HCT116 (cell line): ENCODE measurements around the gene ZNF584. TPM values are rescaled to one million over a fixed set of nuclear protein-coding genes. Genes with fewer than 3 reads are reported as not detected.

Source experiments
- ATAC-seq: fragments of 200-7000 bp; cut with Tn5 transposase; 2 replicates; pipeline ENCODE4 v1.9.1; 2020; ENCODE audit warnings: mild to moderate bottlenecking, moderate library complexity
- BruUV-seq: library from RNA; stranded (reverse); fragments of 400-500 nt; replicated peaks from 2 replicates; lab custom pipeline; 2021; lab: Mats Ljungman, UMichigan
- CTCF ChIA-PET: fragments of 300-600 bp; sonication (Branson Sonifier 250); formaldehyde crosslinking; loops from one replicate; lab custom pipeline; 2021; ENCODE audit warnings: antibody characterized with exemption; lab: Charles Lee
- POLR2A ChIA-PET: fragments of 300-600, 350-600 bp; sonication (Branson Sonifier 250); formaldehyde crosslinking; loops from one replicate; lab custom pipeline; 2021; ENCODE audit warnings: antibody characterized with exemption; lab: Charles Lee
- RAD21 ChIA-PET, 2 experiments: fragments of 300-600 bp; sonication (Branson Sonifier 250); formaldehyde crosslinking; loops; one replicate each; lab custom pipeline; 2023; ENCODE audit warnings: low total read pairs in 2 of 2; ENCODE audit not compliant: uncharacterized antibody in 2 of 2, unreplicated experiment in 2 of 2, low non-redundant PET in 1 of 2; lab: Charles Lee
- DNase-seq: peaks from one replicate; pipeline ENCODE4 v3.0.0-alpha.2; 2010; ENCODE audit warnings: low read depth, low spot score
- H2AFZ ChIP-seq: fragments of 200-600 bp; shearing (Covaris generic), sonication (generic); 2 replicates; pipeline ENCODE4 v1.6.1; 2017; ENCODE audit warnings: low read depth, mixed run types, mixed read lengths, antibody characterized with exemption, low read length; ENCODE audit not compliant: poor library complexity, severe bottlenecking
- H3K27ac ChIP-seq: 2 replicates; pipeline ENCODE4 v1.5.1; 2012; ENCODE audit warnings: low read depth, low read length
- H3K27me3 ChIP-seq: fragments of 200-600 bp; sonication (generic); 2 replicates; pipeline ENCODE4 v1.6.1; 2016; ENCODE audit warnings: mixed run types, low read length, mixed read lengths; ENCODE audit not compliant: insufficient read depth
- H3K36me3 ChIP-seq, 2 experiments: fragments of 200-500 bp in 1 of 2; fragments of 200-600 bp in 1 of 2; sonication (Bioruptor generic) in 1 of 2; sonication (generic) in 1 of 2; 2 replicates each; pipeline versions ENCODE4 v1.5.1 to v1.6.1; 2014 to 2016; ENCODE audit warnings: low read length in 2 of 2, inconsistent platforms in 1 of 2, mixed read lengths in 1 of 2, mixed run types in 1 of 2; ENCODE audit not compliant: insufficient read depth in 2 of 2, control insufficient read depth in 1 of 2
- H3K4me1 ChIP-seq, 2 experiments: fragments of 200-600 bp in 1 of 2; sonication (generic) in 1 of 2; 2 replicates each; pipeline versions ENCODE4 v1.5.1 to v1.6.1; 2012 to 2017; ENCODE audit warnings: low read length in 2 of 2, inconsistent platforms in 1 of 2, mild to moderate bottlenecking in 1 of 2, mixed read lengths in 1 of 2, mixed run types in 1 of 2, moderate library complexity in 1 of 2; ENCODE audit not compliant: insufficient read depth in 2 of 2, control insufficient read depth in 1 of 2
- H3K4me2 ChIP-seq: fragments of 200-600 bp; sonication (generic); 2 replicates; pipeline ENCODE4 v1.6.1; 2017; ENCODE audit warnings: mixed run types, low read length, mixed read lengths
- H3K4me3 ChIP-seq, 2 experiments: fragments of 200-600 bp in 1 of 2; sonication (generic) in 1 of 2; replicated peaks in 1 of 2; 2 replicates each; pipeline ENCODE4 v1.5.1; 2011 to 2016; ENCODE audit warnings: low read length in 2 of 2, control low read depth in 1 of 2, low read depth in 1 of 2, mild to moderate bottlenecking in 1 of 2, mixed read lengths in 1 of 2, mixed run types in 1 of 2
- H3K79me2 ChIP-seq: fragments of 200-600 bp; sonication (generic); 2 replicates; pipeline ENCODE4 v1.6.1; 2017; ENCODE audit warnings: mild to moderate bottlenecking, mixed run types, low read length, moderate library complexity, mixed read lengths; ENCODE audit not compliant: insufficient read depth
- H3K9ac ChIP-seq: fragments of 200-600 bp; sonication (generic); 2 replicates; pipeline ENCODE4 v1.6.1; 2016; ENCODE audit warnings: low read length, mixed read lengths
- H3K9me2 ChIP-seq: fragments of 200-600 bp; sonication (generic), shearing (Covaris generic); 2 replicates; pipeline ENCODE4 v1.6.1; 2017; ENCODE audit warnings: mixed run types, mild to moderate bottlenecking, moderate library complexity; ENCODE audit not compliant: insufficient read depth
- H3K9me3 ChIP-seq, 2 experiments: fragments of 200-500 bp in 1 of 2; fragments of 200-600 bp in 1 of 2; sonication (Bioruptor generic) in 1 of 2; sonication (generic) in 1 of 2; 2 replicates each; pipeline ENCODE4 v1.6.1; 2014 to 2017; ENCODE audit warnings: low read length in 2 of 2, mixed read lengths in 2 of 2, inconsistent platforms in 1 of 2, low read depth in 1 of 2, mild to moderate bottlenecking in 1 of 2, mixed run types in 1 of 2, moderate library complexity in 1 of 2; ENCODE audit not compliant: control insufficient read depth in 1 of 2, insufficient read depth in 1 of 2
- H4K20me1 ChIP-seq: fragments of 200-600 bp; sonication (generic), shearing (Covaris generic); 2 replicates; pipeline ENCODE4 v1.6.1; 2017; ENCODE audit warnings: mixed run types, mild to moderate bottlenecking, moderate library complexity; ENCODE audit not compliant: insufficient read depth
- CEBPB ChIP-seq: IDR thresholded peaks from 2 replicates; pipeline ENCODE4 v1.6.1; 2012; ENCODE audit warnings: low read depth
- ELF1 ChIP-seq: IDR thresholded peaks from 2 replicates; pipeline ENCODE4 v1.6.1; 2012; ENCODE audit warnings: low read depth, borderline replicate concordance
- FOSL1 ChIP-seq: IDR thresholded peaks from 2 replicates; pipeline ENCODE4 v1.6.1; 2012; ENCODE audit warnings: low read depth
- JUND ChIP-seq: IDR thresholded peaks from 2 replicates; pipeline ENCODE4 v1.6.1; 2012
- POLR2A ChIP-seq: IDR thresholded peaks from 2 replicates; pipeline ENCODE4 v1.7.0; 2011; ENCODE audit warnings: borderline replicate concordance; ENCODE audit not compliant: insufficient read depth, insufficient read length; ENCODE audit errors: extremely low read depth
- SP1 ChIP-seq: IDR thresholded peaks from 2 replicates; pipeline ENCODE4 v1.6.1; 2012; ENCODE audit warnings: low read depth
- SRF ChIP-seq: IDR thresholded peaks from 2 replicates; pipeline ENCODE4 v1.6.1; 2012; ENCODE audit warnings: low read depth
- ZFX ChIP-seq: fragments of 450-650 bp; IDR thresholded peaks from 2 replicates; pipeline ENCODE4 v1.6.1; 2017
- ZNF274 ChIP-seq: fragments of 200-500 bp; sonication (Bioruptor generic); IDR thresholded peaks from 2 replicates; pipeline ENCODE4 v1.6.1; 2014; ENCODE audit warnings: mild to moderate bottlenecking, low read depth, low read length, inconsistent platforms
- intact Hi-C: fragments of 100-400 bp; cut with micrococcal nuclease; formaldehyde crosslinking; loops from 2 replicates; pipeline ENCODE4 v1.10.0; 2022
- total RNA-seq: library from RNA; stranded (reverse); gene quantifications from one replicate; pipeline ENCODE4 v1.2.1, GENCODE V29; 2021; ENCODE audit not compliant: unreplicated experiment
- TF ChIP-seq, protein P1 (sequence below): IDR thresholded peaks from 2 replicates; pipeline ENCODE4 v1.6.1; 2012; ENCODE audit warnings: low read depth
- TF ChIP-seq, protein P2 (sequence below): IDR thresholded peaks from 2 replicates; pipeline ENCODE4 v1.6.1; 2012
- TF ChIP-seq, protein P3 (sequence below): IDR thresholded peaks from 2 replicates; pipeline ENCODE4 v1.6.1; 2011; ENCODE audit warnings: mild to moderate bottlenecking, low read length, moderate library complexity; ENCODE audit not compliant: insufficient replicate concordance; ENCODE audit errors: extremely low read depth

ZNF584 gene
- total RNA-seq, 1 experiment from 2014 or later = 25.8 TPM

DNA sequence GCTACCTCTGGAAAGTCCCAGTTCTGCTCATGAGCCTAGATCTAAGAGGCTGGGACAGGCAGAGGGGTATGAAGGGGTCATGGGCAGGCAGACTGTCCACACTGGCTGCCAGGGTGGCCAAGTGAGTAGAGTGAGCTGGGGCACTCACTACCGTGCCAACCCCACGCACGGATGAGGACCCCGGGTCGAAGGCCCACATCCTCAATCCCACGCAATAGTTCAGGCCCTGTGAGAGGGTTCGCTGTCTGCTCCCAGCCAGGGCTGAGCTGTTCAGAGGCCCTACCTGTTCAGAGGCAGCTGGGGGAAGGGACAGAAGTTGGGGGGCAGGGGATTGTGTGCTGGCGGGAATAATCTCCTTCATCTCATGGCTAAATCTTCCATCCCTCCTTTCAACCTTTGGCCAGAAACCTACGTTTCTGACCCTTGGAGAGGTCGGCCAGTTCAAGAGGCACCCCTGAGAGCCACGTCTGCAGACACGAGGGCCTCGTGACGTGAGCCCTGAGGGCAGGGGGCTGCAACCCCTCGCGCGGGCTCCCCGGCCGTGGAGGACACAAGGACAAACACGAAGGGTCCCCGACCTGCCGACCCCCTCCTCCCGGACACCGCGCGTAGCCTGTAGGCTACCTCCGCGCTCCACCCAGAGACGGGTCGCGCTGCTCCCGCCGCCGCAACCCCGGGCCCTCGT, 22.4 kb upstream of the ZNF584 start:
- Histone ChIP-seq H3K9ac (peak overlapping the region; percentile 100), H4K20me1 (peaks cover 27% of the 10 kb centered on the region; the same call in 1 of the 2 replicates), H3K9me3 (no peaks in the 10 kb centered on the region), H3K9me2 (no peaks in the 10 kb centered on the region), H3K4me3 (peak overlapping the region; percentile 62 to 96), H3K4me1 (peaks cover 23 to 49% of the 10 kb centered on the region in 2 experiments), H3K27me3 (no peaks in the 10 kb centered on the region), H3K79me2 (peaks cover 64% of the 10 kb centered on the region), H3K36me3 (peaks cover 16 to 35% of the 10 kb centered on the region in 2 experiments; a peak in 3 of 4 replicates), H3K27ac (peak overlapping the region; percentile 97)
- peak; percentile 19 for ATAC-seq
- no peak for DNase-seq
- BruUV-seq = no TSS peak
- intact Hi-C loops = no loop called here
- RAD21 ChIA-PET = no interaction called here
- TF ChIP-seq POLR2A = peak; percentile 21
- TF ChIP-seq JUND = no peak
- TF ChIP-seq, all 23 proteins: peak for 1
- CTCF ChIA-PET = no interaction called here
- peak overlapping the region; percentile 94 for H3K4me2 ChIP-seq
- POLR2A ChIA-PET = interaction anchor here (1.5 kb wide), 1 partner anchor 23 kb away, joined by 4 read pairs; the partner anchor contains the start of gene ZNF497
- no peak overlapping the region for H2AFZ ChIP-seq

GRCh38 chr19:58386576-58387337, 21.7 kb upstream of the ZNF584 start, which contains the start of gene RPS5:
Gene RPS5, plus strand, starts transcription at chr19:58387269. Its CDS starts 869 bp downstream, at chr19:58388138.
- H3K36me3 ChIP-seq = peaks cover 18 to 41% of the 10 kb centered on the region in 2 experiments; a peak in 3 of 4 replicates
- H3K9me2 ChIP-seq = no peaks in the 10 kb centered on the region
- POLR2A ChIA-PET = interaction anchor here (1.5 kb wide), 1 partner anchor 24 kb away, joined by 4 read pairs; the partner anchor contains the start of gene ZNF497
- H3K27ac ChIP-seq = peak within 1 kb of the TSS; percentile 97
- H3K9me3 ChIP-seq = no peaks in the 10 kb centered on the region
- H3K4me2 ChIP-seq = peak within 1 kb of the TSS; percentile 94
- H4K20me1 ChIP-seq = peaks cover 28% of the 10 kb centered on the region; the same call in 1 of the 2 replicates
- DNase-seq (peak; percentile 98), ATAC-seq (peak; percentile 83)
- CTCF ChIA-PET = no interaction called here
- H3K4me3 ChIP-seq = peak within 1 kb of the TSS; percentile 62 to 96
- RAD21 ChIA-PET = no interaction called here
- H2AFZ ChIP-seq = no peak within 1 kb of the TSS
- no peaks in the 10 kb centered on the region for H3K27me3 ChIP-seq
- peaks cover 66% of the 10 kb centered on the region for H3K79me2 ChIP-seq
- H3K9ac ChIP-seq = peak within 1 kb of the TSS; percentile 100
- intact Hi-C loops = no loop called here
- TSS peak; percentile 82 for BruUV-seq
- peaks cover 23 to 51% of the 10 kb centered on the region in 2 experiments for H3K4me1 ChIP-seq
- TF ChIP-seq POLR2A (peak; percentile 67), SP1 (peak; percentile 94), ZFX (peak; percentile 89), FOSL1 (no peak), ELF1 (peak; percentile 85; the same call in 1 of the 2 replicates), SRF (no peak), CEBPB (no peak), ZNF274 (no peak)
- TF ChIP-seq, protein P1, sequence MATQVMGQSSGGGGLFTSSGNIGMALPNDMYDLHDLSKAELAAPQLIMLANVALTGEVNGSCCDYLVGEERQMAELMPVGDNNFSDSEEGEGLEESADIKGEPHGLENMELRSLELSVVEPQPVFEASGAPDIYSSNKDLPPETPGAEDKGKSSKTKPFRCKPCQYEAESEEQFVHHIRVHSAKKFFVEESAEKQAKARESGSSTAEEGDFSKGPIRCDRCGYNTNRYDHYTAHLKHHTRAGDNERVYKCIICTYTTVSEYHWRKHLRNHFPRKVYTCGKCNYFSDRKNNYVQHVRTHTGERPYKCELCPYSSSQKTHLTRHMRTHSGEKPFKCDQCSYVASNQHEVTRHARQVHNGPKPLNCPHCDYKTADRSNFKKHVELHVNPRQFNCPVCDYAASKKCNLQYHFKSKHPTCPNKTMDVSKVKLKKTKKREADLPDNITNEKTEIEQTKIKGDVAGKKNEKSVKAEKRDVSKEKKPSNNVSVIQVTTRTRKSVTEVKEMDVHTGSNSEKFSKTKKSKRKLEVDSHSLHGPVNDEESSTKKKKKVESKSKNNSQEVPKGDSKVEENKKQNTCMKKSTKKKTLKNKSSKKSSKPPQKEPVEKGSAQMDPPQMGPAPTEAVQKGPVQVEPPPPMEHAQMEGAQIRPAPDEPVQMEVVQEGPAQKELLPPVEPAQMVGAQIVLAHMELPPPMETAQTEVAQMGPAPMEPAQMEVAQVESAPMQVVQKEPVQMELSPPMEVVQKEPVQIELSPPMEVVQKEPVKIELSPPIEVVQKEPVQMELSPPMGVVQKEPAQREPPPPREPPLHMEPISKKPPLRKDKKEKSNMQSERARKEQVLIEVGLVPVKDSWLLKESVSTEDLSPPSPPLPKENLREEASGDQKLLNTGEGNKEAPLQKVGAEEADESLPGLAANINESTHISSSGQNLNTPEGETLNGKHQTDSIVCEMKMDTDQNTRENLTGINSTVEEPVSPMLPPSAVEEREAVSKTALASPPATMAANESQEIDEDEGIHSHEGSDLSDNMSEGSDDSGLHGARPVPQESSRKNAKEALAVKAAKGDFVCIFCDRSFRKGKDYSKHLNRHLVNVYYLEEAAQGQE = no peak
- TF ChIP-seq, protein P2, sequence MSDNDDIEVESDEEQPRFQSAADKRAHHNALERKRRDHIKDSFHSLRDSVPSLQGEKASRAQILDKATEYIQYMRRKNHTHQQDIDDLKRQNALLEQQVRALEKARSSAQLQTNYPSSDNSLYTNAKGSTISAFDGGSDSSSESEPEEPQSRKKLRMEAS = peak; percentile 79
- TF ChIP-seq, protein P3, sequence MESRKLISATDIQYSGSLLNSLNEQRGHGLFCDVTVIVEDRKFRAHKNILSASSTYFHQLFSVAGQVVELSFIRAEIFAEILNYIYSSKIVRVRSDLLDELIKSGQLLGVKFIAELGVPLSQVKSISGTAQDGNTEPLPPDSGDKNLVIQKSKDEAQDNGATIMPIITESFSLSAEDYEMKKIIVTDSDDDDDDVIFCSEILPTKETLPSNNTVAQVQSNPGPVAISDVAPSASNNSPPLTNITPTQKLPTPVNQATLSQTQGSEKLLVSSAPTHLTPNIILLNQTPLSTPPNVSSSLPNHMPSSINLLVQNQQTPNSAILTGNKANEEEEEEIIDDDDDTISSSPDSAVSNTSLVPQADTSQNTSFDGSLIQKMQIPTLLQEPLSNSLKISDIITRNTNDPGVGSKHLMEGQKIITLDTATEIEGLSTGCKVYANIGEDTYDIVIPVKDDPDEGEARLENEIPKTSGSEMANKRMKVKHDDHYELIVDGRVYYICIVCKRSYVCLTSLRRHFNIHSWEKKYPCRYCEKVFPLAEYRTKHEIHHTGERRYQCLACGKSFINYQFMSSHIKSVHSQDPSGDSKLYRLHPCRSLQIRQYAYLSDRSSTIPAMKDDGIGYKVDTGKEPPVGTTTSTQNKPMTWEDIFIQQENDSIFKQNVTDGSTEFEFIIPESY = no peak
